Brain microvascular endothelial cell (primary cell): ENCODE data around the gene LRRC4C.

Experiments
- DNase-seq: peaks from one replicate; pipeline ENCODE4 v3.0.0-alpha.2; 2020
- H3K27ac ChIP-seq: fragments of 250-450 bp; sonication (Bioruptor Pico); 2 replicates; pipeline ENCODE4 v1.5.1; 2020; ENCODE audit warnings: mild to moderate bottlenecking, moderate library complexity
- H3K27me3 ChIP-seq: fragments of 250-450 bp; sonication (Bioruptor Pico); replicated peaks from 2 replicates; pipeline ENCODE4 v1.5.1; 2020; ENCODE audit warnings: mild to moderate bottlenecking
- H3K36me3 ChIP-seq: fragments of 250-450 bp; sonication (Bioruptor Pico); replicated peaks from 2 replicates; pipeline ENCODE4 v1.5.1; 2020; ENCODE audit warnings: mild to moderate bottlenecking
- H3K4me3 ChIP-seq: 2 replicates; pipeline ENCODE4 v1.5.1; 2011; ENCODE audit warnings: low read depth, mild to moderate bottlenecking, control low read depth, low read length, moderate library complexity
- CTCF ChIP-seq: IDR thresholded peaks from 2 replicates; pipeline ENCODE4 v1.5.1; 2011; ENCODE audit warnings: low read depth, mild to moderate bottlenecking, moderate library complexity, low read length, control low read depth, inconsistent platforms; ENCODE audit errors: missing control alignments
- in situ Hi-C: cut with HindIII; loops from 2 replicates; pipeline ENCODE4 v1.10.0; 2017; ENCODE audit warnings: low sequenced_read_pairs, low pct_ligation_motif_present

Gene LRRC4C

DNA sequence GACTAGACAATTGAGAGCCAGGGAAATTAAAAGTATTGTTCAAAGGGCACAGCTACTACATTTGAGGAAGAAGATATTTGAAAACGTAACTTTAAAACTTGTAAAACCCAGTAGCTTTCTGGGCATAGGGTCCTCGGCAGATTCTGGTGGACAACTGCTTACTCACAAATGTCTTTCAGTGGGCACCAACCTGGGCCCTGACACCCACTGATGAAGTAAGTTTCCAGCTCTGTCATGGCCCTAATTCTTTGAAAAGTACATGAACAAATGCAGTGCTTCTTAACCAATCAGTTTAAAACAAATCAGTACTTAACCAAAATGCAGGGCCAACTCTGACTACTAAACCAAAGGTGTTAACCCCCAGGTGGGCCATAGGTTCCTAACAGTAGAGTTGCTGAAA lies 1170.1 kb downstream of the LRRC4C start:
- H3K27me3 ChIP-seq, result no peaks in the 10 kb centered on the region
- no peaks in the 10 kb centered on the region for H3K36me3 ChIP-seq
- H3K27ac ChIP-seq, result no peak overlapping the region
- TF ChIP-seq CTCF, result no peak
- in situ Hi-C loops, result no loop called here
- DNase-seq, result no peak
- no peak overlapping the region for H3K4me3 ChIP-seq

DNA sequence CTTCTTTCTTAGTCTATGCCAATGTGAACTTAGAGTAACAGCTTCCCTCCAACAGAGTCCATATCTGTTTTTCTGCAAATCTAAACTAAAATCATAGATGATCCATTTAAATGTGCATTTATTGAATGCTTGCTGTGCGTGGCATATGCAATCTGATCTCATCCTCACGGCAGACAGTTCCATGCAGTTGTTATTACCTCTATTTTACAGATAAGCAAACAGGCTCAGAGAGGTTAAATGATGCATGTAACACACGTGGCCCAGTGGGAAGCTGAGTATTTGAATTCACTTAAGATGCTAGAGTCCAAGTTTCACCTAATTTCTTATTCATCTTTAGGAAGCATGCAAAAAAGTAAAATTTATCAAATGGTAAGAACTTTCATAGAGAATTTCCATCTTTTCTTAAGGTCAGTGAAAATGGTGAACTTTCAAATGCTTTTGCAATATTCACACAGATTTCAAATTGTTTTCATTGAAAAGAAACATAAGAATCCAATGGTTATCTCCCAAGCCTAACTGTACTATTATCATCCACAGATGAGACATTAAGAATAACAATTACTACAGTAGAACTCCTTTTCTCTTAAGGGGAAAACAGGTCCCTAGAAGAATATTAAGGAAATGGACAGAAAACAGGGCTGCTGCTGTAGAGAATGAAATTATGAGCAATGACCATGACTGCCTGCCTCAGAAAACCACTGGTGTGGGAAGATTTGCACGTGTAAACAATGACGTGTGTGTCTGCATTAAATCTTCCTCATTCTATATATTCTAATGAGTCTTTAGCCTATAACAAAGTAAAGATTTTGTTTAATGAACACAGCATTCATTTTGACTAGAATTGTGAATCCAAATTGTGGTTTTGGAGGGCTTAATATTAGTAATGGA lies 1171.3 kb downstream of the LRRC4C start:
- no peak for TF ChIP-seq CTCF
- in situ Hi-C loops, result no loop called here

DNA sequence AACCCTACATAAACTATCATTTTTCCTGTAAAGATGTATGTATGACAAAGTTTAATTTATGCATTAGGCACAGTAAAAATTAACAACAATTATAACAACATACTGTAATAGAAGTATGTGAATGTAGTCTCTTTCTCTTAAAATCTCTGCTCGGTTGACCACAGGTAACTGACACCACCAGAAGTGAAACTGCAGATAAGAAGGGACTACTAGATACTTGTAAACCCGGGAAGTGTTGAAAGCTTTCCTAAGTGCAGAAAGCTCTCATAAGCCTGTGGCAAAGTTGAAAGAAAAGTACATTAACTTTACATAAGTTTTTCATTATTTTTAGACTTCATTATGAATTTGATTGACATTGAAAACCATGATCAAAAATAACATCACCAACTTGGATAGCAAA lies 1173.3 kb downstream of the LRRC4C start:
- no peak for DNase-seq
- no peaks in the 10 kb centered on the region for H3K27me3 ChIP-seq
- in situ Hi-C loops, result no loop called here
- TF ChIP-seq CTCF, result no peak
- H3K36me3 ChIP-seq, result no peaks in the 10 kb centered on the region
- no peak overlapping the region for H3K4me3 ChIP-seq
- H3K27ac ChIP-seq, result no peak overlapping the region

More for the DNA sequence above, 1171.3 kb downstream of the LRRC4C start:
- no peak overlapping the region for H3K27ac ChIP-seq
- H3K27me3 ChIP-seq, result no peaks in the 10 kb centered on the region
- H3K36me3 ChIP-seq, result no peaks in the 10 kb centered on the region
- no peak for DNase-seq
- no peak overlapping the region for H3K4me3 ChIP-seq

GRCh38 chr11:40285558-40285957 lies 1173.9 kb downstream of the LRRC4C start:
- Histone ChIP-seq H3K27me3 (no peaks in the 10 kb centered on the region), H3K4me3 (no peak overlapping the region), H3K36me3 (no peaks in the 10 kb centered on the region), H3K27ac (no peak overlapping the region)
- no peak for DNase-seq
- TF ChIP-seq CTCF, result no peak
- in situ Hi-C loops, result no loop called here

- H3K27ac ChIP-seq, result no peak overlapping the region
- no peak for DNase-seq
Observed at GRCh38 chr11:40281052-40281580, 1178.3 kb downstream of the LRRC4C start.

More at GRCh38 chr11:40281052-40281580, 1178.3 kb downstream of the LRRC4C start:
- in situ Hi-C loops, result no loop called here
- H3K4me3 ChIP-seq, result no peak overlapping the region
- no peaks in the 10 kb centered on the region for H3K36me3 ChIP-seq
- no peak for TF ChIP-seq CTCF
- H3K27me3 ChIP-seq, result no peaks in the 10 kb centered on the region
